Measurements from ENCODE around the gene HOOK2.

The HOOK2 gene

GRCh38 chr19:12748489-12748888, 26.9 kb downstream of the HOOK2 start:
- no peak overlapping the region for H3K4me3 ChIP-seq (ENCODE audit: low read depth, low read length)
- no peak for TF ChIP-seq CTCF (IDR thresholded peaks at IDR 0.05; ENCODE audit: low read depth, low read length)
- no peak for DNase-seq (ENCODE audit: low read depth, low spot score)
- in situ Hi-C loops (cut with HindIII; ENCODE audit: low sequenced_read_pairs) = no loop called here

GRCh38 chr19:12745166-12745897, 30.0 kb downstream of the HOOK2 start:
- TF ChIP-seq CTCF (IDR thresholded peaks at IDR 0.05; ENCODE audit: low read depth, low read length) = no peak
- in situ Hi-C loops (cut with HindIII; ENCODE audit: low sequenced_read_pairs) = no loop called here
- peak; percentile 30 for DNase-seq (ENCODE audit: low read depth, low spot score)

GRCh38 chr19:12737835-12738351, 37.5 kb downstream of the HOOK2 start:
- TF ChIP-seq CTCF (IDR thresholded peaks at IDR 0.05; ENCODE audit: low read depth, low read length) = no peak
- no peak for DNase-seq (ENCODE audit: low read depth, low spot score)
- in situ Hi-C loops (cut with HindIII; ENCODE audit: low sequenced_read_pairs) = no loop called here
- peak overlapping the region; percentile 96 for H3K4me3 ChIP-seq (ENCODE audit: low read depth, low read length)

More at GRCh38 chr19:12745166-12745897, 30.0 kb downstream of the HOOK2 start:
- no peak overlapping the region for H3K4me3 ChIP-seq (ENCODE audit: low read depth, low read length)

GRCh38 chr19:12736995-12737834, 38.1 kb downstream of the HOOK2 start, which contains the start of gene GET3:
TSS of gene GET3 (plus strand) at chr19:12737497. CDS start at chr19:12737506, 9 bp downstream.
- peak within 1 kb of the TSS; percentile 96 for H3K4me3 ChIP-seq (ENCODE audit: low read depth, low read length)
- no peak for TF ChIP-seq CTCF (IDR thresholded peaks at IDR 0.05; ENCODE audit: low read depth, low read length)
- in situ Hi-C loops (cut with HindIII; ENCODE audit: low sequenced_read_pairs) = no loop called here
- peak; percentile 100 for DNase-seq (ENCODE audit: low read depth, low spot score)

GRCh38 chr19:12733369-12734214, 41.8 kb downstream of the HOOK2 start:
- DNase-seq (ENCODE audit: low read depth, low spot score) = no peak
- in situ Hi-C loops (cut with HindIII; ENCODE audit: low sequenced_read_pairs) = no loop called here
- H3K4me3 ChIP-seq (ENCODE audit: low read depth, low read length) = peak overlapping the region; percentile 99
- TF ChIP-seq CTCF (IDR thresholded peaks at IDR 0.05; ENCODE audit: low read depth, low read length) = peak; percentile 38

- in situ Hi-C loops (cut with HindIII; ENCODE audit: low sequenced_read_pairs) = no loop called here
- H3K4me3 ChIP-seq (ENCODE audit: low read depth, low read length) = no peak overlapping the region
- TF ChIP-seq CTCF (IDR thresholded peaks at IDR 0.05; ENCODE audit: low read depth, low read length) = no peak
- DNase-seq (ENCODE audit: low read depth, low spot score) = no peak
Measured at GRCh38 chr19:12731337-12731736, 44.0 kb downstream of the HOOK2 start.

Data from astrocyte of the spinal cord (primary cell).